ENCODE data around the gene ARHGAP24.

GRCh38 chr4:85682391-85682790 is 207.4 kb downstream of the ARHGAP24 start:
- TF ChIP-seq CTCF (IDR thresholded peaks at IDR 0.05) (no peak), ZFX (IDR thresholded peaks at IDR 0.05; ENCODE audit: borderline replicate concordance) (no peak)

Measured in 22Rv1 (cell line).